ENCODE results near the gene SLC25A26.
"Not testable (repeated sequence)": the region's sequence is repeated elsewhere in the genome, so short reads cannot be mapped to it uniquely, and the experiment has no call there.

DNA sequence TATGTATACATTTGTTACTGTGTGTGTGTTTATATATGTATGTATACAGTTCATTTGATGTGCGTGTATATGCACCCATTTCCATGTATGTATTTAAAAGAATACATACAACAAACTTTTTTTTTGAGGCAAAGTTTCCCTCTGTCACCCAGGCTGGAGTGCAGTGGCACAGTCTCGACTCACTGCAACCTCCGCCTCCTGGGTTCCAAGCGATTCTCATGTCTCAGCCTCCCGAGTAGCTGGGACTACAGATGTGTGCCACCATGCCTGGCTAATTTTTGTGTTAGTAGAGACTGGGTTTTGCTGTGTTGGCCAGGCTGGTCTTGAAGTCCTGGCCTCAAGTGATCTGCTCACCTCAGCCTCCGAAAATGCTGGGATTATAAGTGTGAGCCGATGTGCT is 78.3 kb downstream of the SLC25A26 start:
- TF ChIP-seq, protein P1, sequence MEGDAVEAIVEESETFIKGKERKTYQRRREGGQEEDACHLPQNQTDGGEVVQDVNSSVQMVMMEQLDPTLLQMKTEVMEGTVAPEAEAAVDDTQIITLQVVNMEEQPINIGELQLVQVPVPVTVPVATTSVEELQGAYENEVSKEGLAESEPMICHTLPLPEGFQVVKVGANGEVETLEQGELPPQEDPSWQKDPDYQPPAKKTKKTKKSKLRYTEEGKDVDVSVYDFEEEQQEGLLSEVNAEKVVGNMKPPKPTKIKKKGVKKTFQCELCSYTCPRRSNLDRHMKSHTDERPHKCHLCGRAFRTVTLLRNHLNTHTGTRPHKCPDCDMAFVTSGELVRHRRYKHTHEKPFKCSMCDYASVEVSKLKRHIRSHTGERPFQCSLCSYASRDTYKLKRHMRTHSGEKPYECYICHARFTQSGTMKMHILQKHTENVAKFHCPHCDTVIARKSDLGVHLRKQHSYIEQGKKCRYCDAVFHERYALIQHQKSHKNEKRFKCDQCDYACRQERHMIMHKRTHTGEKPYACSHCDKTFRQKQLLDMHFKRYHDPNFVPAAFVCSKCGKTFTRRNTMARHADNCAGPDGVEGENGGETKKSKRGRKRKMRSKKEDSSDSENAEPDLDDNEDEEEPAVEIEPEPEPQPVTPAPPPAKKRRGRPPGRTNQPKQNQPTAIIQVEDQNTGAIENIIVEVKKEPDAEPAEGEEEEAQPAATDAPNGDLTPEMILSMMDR (IDR thresholded peaks at IDR 0.05), result not testable (repeated sequence)
- not testable (repeated sequence) for TF ChIP-seq POLR2A (IDR thresholded peaks at IDR 0.05)
